Subcutaneous abdominal adipose tissue (tissue), 5 donors: Measurements from ENCODE around the gene CT45A8.
"Not testable (repeated sequence)": the region's sequence is repeated elsewhere in the genome, so short reads cannot be mapped to it uniquely, and the experiment has no call there.

Experiments
- H3K27ac ChIP-seq: one replicate; pipeline ENCODE4 v1.7.0; 2013; ENCODE audit warnings: low read depth, mild to moderate bottlenecking, inconsistent platforms, low read length, moderate library complexity
- H3K27me3 ChIP-seq, 5 donors: one replicate each; pipeline ENCODE4 v1.7.0; 2013; ENCODE audit warnings: low read length in 5 of 5, inconsistent platforms in 1 of 5; ENCODE audit not compliant: control insufficient read depth in 5 of 5, insufficient read depth in 4 of 5
- H3K36me3 ChIP-seq, 5 donors: one replicate each; pipeline ENCODE4 v1.7.0; 2013; ENCODE audit warnings: low read length in 5 of 5; ENCODE audit not compliant: control insufficient read depth in 5 of 5, insufficient read depth in 5 of 5
- H3K4me1 ChIP-seq, 5 donors: one replicate each; pipeline ENCODE4 v1.7.0; 2013; ENCODE audit warnings: low read length in 5 of 5, mild to moderate bottlenecking in 3 of 5, moderate library complexity in 1 of 5; ENCODE audit not compliant: control insufficient read depth in 5 of 5, insufficient read depth in 5 of 5
- H3K4me3 ChIP-seq, 5 donors: one replicate each; pipeline ENCODE4 v1.7.0; 2013; ENCODE audit warnings: low read length in 5 of 5, low read depth in 1 of 5
- H3K9ac ChIP-seq, 5 donors: one replicate each; pipeline ENCODE4 v1.7.0; 2013; ENCODE audit warnings: low read length in 5 of 5, mild to moderate bottlenecking in 4 of 5, moderate library complexity in 3 of 5
- H3K9me3 ChIP-seq, 5 donors: one replicate each; pipeline ENCODE4 v1.7.0; 2013; ENCODE audit warnings: low read length in 5 of 5; ENCODE audit not compliant: control insufficient read depth in 5 of 5
- donor health status: healthy.
- donor health status: healthy.
- donor health status: healthy.
- donor health status: healthy.
- donor health status: healthy.

Gene CT45A8

GRCh38 chrX:135802687-135803086 lies 51.7 kb downstream of the CT45A8 start, which contains the start of gene CT45A6:
Gene CT45A6, minus strand, starts transcription at chrX:135802787. Its CDS starts 3,794 bp downstream, at chrX:135798993.
- not testable (repeated sequence) for H3K4me3 ChIP-seq, H3K4me1 ChIP-seq, H3K36me3 ChIP-seq, H3K27ac ChIP-seq, H3K9me3 ChIP-seq, H3K27me3 ChIP-seq, H3K9ac ChIP-seq
